GM12878 (cell line): ENCODE data around the gene SAMHD1. TPM values are rescaled to one million over a fixed set of nuclear protein-coding genes. Genes with fewer than 3 reads are reported as not detected.

ENCODE experiments used
- ATAC-seq: fragments of 200-7000 bp; cut with Tn5 transposase; 3 replicates; pipeline ENCODE4 v1.9.1; 2020; ENCODE audit warnings: mild to moderate bottlenecking, moderate library complexity
- BruUV-seq: library from RNA; stranded (reverse); fragments of 400-500 nt; replicated peaks from 2 replicates; lab custom pipeline; 2021; lab: Mats Ljungman, UMichigan
- CTCF ChIA-PET: fragments of 300-600 bp; sonication (Branson Sonifier 250); formaldehyde crosslinking; extraction: SDS; loops from one replicate; lab custom pipeline; 2021; ENCODE audit warnings: inconsistent platforms; lab: Yijun Ruan, JAX
- POLR2A ChIA-PET: fragments of 350-600 bp; formaldehyde crosslinking; extraction: SDS; loops from one replicate; lab custom pipeline; 2021; ENCODE audit warnings: inconsistent platforms; lab: Charles Lee
- RAD21 ChIA-PET: fragments of 300-600 bp; sonication (Branson Sonifier 250); formaldehyde crosslinking; loops from one replicate; lab custom pipeline; 2023; ENCODE audit warnings: antibody characterized with exemption; ENCODE audit not compliant: unreplicated experiment; lab: Charles Lee
- SMC1A ChIA-PET: fragments of 300-600 bp; sonication (Branson Sonifier 250); formaldehyde crosslinking; loops from one replicate; lab custom pipeline; 2023; ENCODE audit not compliant: unreplicated experiment, uncharacterized antibody; lab: Charles Lee
- DNase-seq: peaks from one replicate; pipeline ENCODE4 v3.0.0-alpha.2; 2011; ENCODE audit warnings: low read depth, low spot score
- FAIRE-seq: peaks from 3 replicates; lab custom pipeline; 2011; peaks lifted over from hg19 to GRCh38; lab: Jason Lieb, UNC
- H2AFZ ChIP-seq: 2 replicates; pipeline ENCODE4 v1.6.0; 2011; ENCODE audit warnings: low read depth, low read length, control low read depth; ENCODE audit not compliant: control insufficient read depth
- H3K27ac ChIP-seq: 2 replicates; pipeline ENCODE4 v1.5.1; 2011; ENCODE audit warnings: control low read depth; ENCODE audit not compliant: control insufficient read depth, insufficient read depth
- H3K27me3 ChIP-seq, 2 experiments: replicated peaks in 1 of 2; 2 replicates each; pipeline versions ENCODE4 v1.6.0 to v1.6.1; 2011; ENCODE audit warnings: low read length in 1 of 2; ENCODE audit not compliant: control insufficient read depth in 2 of 2, insufficient read depth in 2 of 2
- H3K36me3 ChIP-seq, 2 experiments: 2 replicates each; pipeline ENCODE4 v1.5.1; 2011; ENCODE audit warnings: low read length in 1 of 2; ENCODE audit not compliant: control insufficient read depth in 2 of 2, insufficient read depth in 2 of 2
- H3K4me1 ChIP-seq: 2 replicates; pipeline ENCODE4 v1.6.1; 2011; ENCODE audit warnings: mild to moderate bottlenecking, low read length, moderate library complexity, mixed read lengths; ENCODE audit not compliant: control insufficient read depth, insufficient read depth
- H3K4me2 ChIP-seq: 2 replicates; pipeline ENCODE4 v1.6.0; 2011; ENCODE audit warnings: control low read depth; ENCODE audit not compliant: control insufficient read depth, insufficient read depth
- H3K4me3 ChIP-seq: fragments of 200-600 bp; sonication (generic); 2 replicates; pipeline ENCODE4 v1.5.1; 2016
- H3K79me2 ChIP-seq: 2 replicates; pipeline ENCODE4 v1.6.0; 2011; ENCODE audit warnings: low read length; ENCODE audit not compliant: control insufficient read depth, insufficient read depth
- H3K9ac ChIP-seq: 2 replicates; pipeline ENCODE4 v1.8.0; 2011; ENCODE audit warnings: low read length, control low read depth, mixed read lengths; ENCODE audit not compliant: control insufficient read depth, insufficient read depth
- H3K9me3 ChIP-seq: replicated peaks from 3 replicates; pipeline ENCODE4 v1.5.1; 2011; ENCODE audit warnings: mild to moderate bottlenecking, low read length; ENCODE audit not compliant: control insufficient read depth, insufficient read depth
- H4K20me1 ChIP-seq: 2 replicates; pipeline ENCODE4 v1.6.0; 2011; ENCODE audit not compliant: control insufficient read depth, insufficient read depth
- BHLHE40 ChIP-seq, 2 experiments: fragments of 450-650 bp in 1 of 2; IDR thresholded peaks; 2 replicates each; pipeline ENCODE4 v1.6.1; 2011 to 2017; ENCODE audit warnings: low read depth in 2 of 2, borderline replicate concordance in 1 of 2, improper control_type of control experiment in 1 of 2, low read length in 1 of 2, mild to moderate bottlenecking in 1 of 2
- CREB1 ChIP-seq: IDR thresholded peaks from 2 replicates; pipeline ENCODE4 v1.6.1; 2012; ENCODE audit warnings: low read depth, mild to moderate bottlenecking, inconsistent platforms
- FOS ChIP-seq: IDR thresholded peaks from 3 replicates; pipeline ENCODE4 v1.6.1; 2011; ENCODE audit warnings: borderline replicate concordance; ENCODE audit not compliant: insufficient read length; ENCODE audit errors: extremely low read depth
- RAD21 ChIP-seq: IDR thresholded peaks from 2 replicates; pipeline ENCODE4 v1.6.1; 2011; ENCODE audit warnings: mild to moderate bottlenecking, low read depth, low read length, moderate library complexity; ENCODE audit not compliant: insufficient read depth
- RAD51 ChIP-seq: fragments of 450-650 bp; IDR thresholded peaks from 2 replicates; pipeline ENCODE4 v1.6.1; 2016; ENCODE audit warnings: moderate library complexity, mild to moderate bottlenecking, inconsistent platforms
- SMC3 ChIP-seq: IDR thresholded peaks from 2 replicates; pipeline ENCODE4 v1.6.1; 2011; ENCODE audit warnings: low read length, improper control_type of control experiment, borderline replicate concordance
- SP1 ChIP-seq: IDR thresholded peaks from one replicate; pipeline ENCODE4 v1.6.1; 2011; ENCODE audit warnings: low read depth, low read length
- TCF7 ChIP-seq: IDR thresholded peaks from 2 replicates; pipeline ENCODE4 v1.6.1; 2014; ENCODE audit warnings: antibody characterized with exemption, borderline replicate concordance
- WGBS: methylation state at CpG from one replicate; pipeline ENCODE4 v1.1.6; 2016; ENCODE audit warnings: low lambda C conversion rate; ENCODE audit not compliant: insufficient replicate concordance, insufficient coverage; ENCODE audit errors: missing lambda C conversion rate; 5-methylcytosine and 5-hydroxymethylcytosine counted together
- in situ Hi-C: fragments of 300-500 bp; cut with MboI; formaldehyde crosslinking; loops from 9 replicates; pipeline ENCODE4 v1.14.3; 2018; ENCODE audit warnings: mixed read lengths
- intact Hi-C: fragments of 100-400 bp; cut with micrococcal nuclease; formaldehyde crosslinking; loops from one replicate; pipeline ENCODE4 v1.14.2; 2022; ENCODE audit not compliant: unreplicated experiment
- polyA plus RNA-seq, 11 experiments: library from polyadenylated mRNA; depleted of rRNA in 4 of 11; unstranded in 6 of 11; stranded (reverse) in 5 of 11; fragments of >200 nt; fragmentation: Nextera tagmentation in 4 of 11; fragmentation: Illumina TruSeq in 1 of 11; extraction: Ambion mirVana in 4 of 11; extraction: Trizol in 1 of 11; gene quantifications; 1 replicate in 1 of 11; 2 replicates in 10 of 11; pipeline versions ENCODE4 v1.2.1 to v1.2.3, GENCODE V29; 2011 to 2016; ENCODE audit warnings: inconsistent platforms in 2 of 11, missing spikeins in 2 of 11, low read depth in 1 of 11
- total RNA-seq, 4 experiments: library from RNA; depleted of rRNA in 3 of 4; stranded (reverse); fragments of >200 nt in 3 of 4; fragmentation: Illumina TruSeq in 1 of 4; extraction: Trizol in 1 of 4; gene quantifications; 2 replicates each; pipeline versions ENCODE4 v1.2.1 to v1.2.3, GENCODE V29; 2013 to 2021
- TF ChIP-seq, protein P1 (sequence below), 3 experiments: IDR thresholded peaks in 2 of 3; conservative IDR thresholded peaks in 1 of 3; 2 replicates each; pipeline ENCODE4 v1.5.1; 2011; ENCODE audit warnings: low read depth in 3 of 3, low read length in 3 of 3, mild to moderate bottlenecking in 3 of 3, control low read depth in 2 of 3, moderate library complexity in 2 of 3, inconsistent platforms in 1 of 3, mixed read lengths in 1 of 3; ENCODE audit not compliant: control insufficient read depth in 2 of 3, insufficient read depth in 1 of 3; ENCODE audit errors: extremely low read depth in 1 of 3

SAMHD1 gene
- total and polyA plus RNA-seq, 10 of the 15 experiments (the other 5 are each of a cell fraction or from before 2014, with no cell fraction given) = 20.5 to 47.9 (median 38.8) TPM

DNA sequence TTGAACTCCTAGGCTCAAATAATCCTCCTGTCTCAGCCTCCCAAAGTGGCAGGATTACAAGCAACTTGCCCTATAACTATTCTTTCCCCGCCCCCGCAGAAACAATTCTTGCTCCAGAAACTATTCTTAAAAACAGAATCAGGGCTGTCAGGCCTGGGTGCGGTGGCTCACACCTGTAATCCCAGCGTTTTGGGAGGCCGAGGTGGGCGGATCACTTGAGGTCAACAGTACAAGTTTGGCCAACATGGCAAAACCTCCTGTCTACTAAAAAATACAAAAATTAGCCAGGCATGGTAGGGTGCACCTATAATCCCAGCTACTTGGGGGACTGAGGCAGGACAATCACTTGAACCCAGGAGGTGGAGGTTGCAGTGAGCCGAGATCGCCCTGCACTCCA, 31.2 kb downstream of the SAMHD1 start:
- no peak overlapping the region for H3K27ac ChIP-seq
- SMC1A ChIA-PET = interaction anchor here (0.6 to 1.9 kb wide), 9 partner anchors 12 to 308 kb away, joined by 3 to 8 read pairs (median 3); no protein-coding TSS in a partner anchor
- POLR2A ChIA-PET = interaction anchor here (0.5 kb wide), 1 partner anchor 19 kb away, joined by 4 read pairs; no protein-coding TSS in a partner anchor
- CTCF ChIA-PET = interaction anchor here (0.7 to 2.6 kb wide), 15 partner anchors 8 to 732 kb away, joined by 3 to 13 read pairs (median 5); no protein-coding TSS in a partner anchor
- BruUV-seq = no TSS peak
- RAD21 ChIA-PET = interaction anchor here (1.6 to 2.0 kb wide), 4 partner anchors 34 to 418 kb away, joined by 4 to 10 read pairs (median 6); no protein-coding TSS in a partner anchor
- no peaks in the 10 kb centered on the region for H3K9me3 ChIP-seq
- H3K36me3 ChIP-seq = peaks cover 3 to 4% of the 10 kb centered on the region in 2 experiments; a peak in 3 of 4 replicates
- H3K79me2 ChIP-seq = no peaks in the 10 kb centered on the region
- no peaks in the 10 kb centered on the region for H3K27me3 ChIP-seq
- intact Hi-C loops (no loop called here), in situ Hi-C loops (no loop called here)
- ATAC-seq = no peak
- no peaks in the 10 kb centered on the region for H3K4me1 ChIP-seq
- no peak overlapping the region for H3K4me2 ChIP-seq
- H4K20me1 ChIP-seq = no peaks in the 10 kb centered on the region
- no peak overlapping the region for H3K9ac ChIP-seq
- FAIRE-seq = no peak
- TF ChIP-seq SP1 (no peak), TCF7 (no peak)
- no peak for DNase-seq
- no peak overlapping the region for H2AFZ ChIP-seq
- 91% methylated on average over 8 of the region's 8 CpGs for WGBS
- no peak overlapping the region for H3K4me3 ChIP-seq

DNA sequence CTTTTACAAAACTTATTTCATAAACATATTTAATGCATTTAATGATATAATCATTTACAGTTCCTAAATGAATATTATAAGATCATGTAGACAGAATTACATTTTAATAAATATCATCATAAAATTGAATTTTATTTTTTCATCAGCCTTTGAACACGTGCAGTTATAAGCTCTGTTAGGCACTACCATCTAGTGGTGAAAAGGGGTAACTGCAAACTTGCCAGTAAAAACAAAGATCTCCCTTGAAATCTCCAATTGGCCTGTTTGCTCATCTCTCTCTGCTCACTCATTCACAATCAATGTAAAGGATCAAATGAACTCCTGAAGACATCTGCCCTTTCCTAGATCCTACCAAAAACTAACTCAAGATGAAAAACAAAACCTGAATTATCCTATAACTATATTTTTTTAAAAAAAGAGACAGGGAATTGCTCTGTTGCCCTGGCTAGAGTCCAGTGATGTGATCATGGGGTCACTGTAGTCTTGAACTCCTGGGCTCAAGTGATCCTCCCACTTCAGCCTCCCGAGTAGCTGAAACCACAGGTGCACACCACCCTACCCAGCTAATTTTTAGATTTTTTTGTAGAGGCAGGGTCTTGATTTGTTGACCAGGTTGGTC, 31.7 kb downstream of the SAMHD1 start:
- no peak overlapping the region for H3K4me3 ChIP-seq
- no peak overlapping the region for H2AFZ ChIP-seq
- ChIA-PET RAD21 (interaction anchor here (1.4 to 2.0 kb wide), 5 partner anchors 33 to 418 kb away, joined by 3 to 10 read pairs (median 5); no protein-coding TSS in a partner anchor), POLR2A (interaction anchor here (1.0 kb wide), 1 partner anchor 56 kb away, joined by 7 read pairs; a partner anchor contains a TSS), CTCF (interaction anchor here (0.7 to 2.6 kb wide), 28 partner anchors 9 to 732 kb away, joined by 3 to 13 read pairs (median 4); partner anchors contain the start of gene NDRG3), SMC1A (interaction anchor here (0.6 to 1.9 kb wide), 10 partner anchors 11 to 304 kb away, joined by 3 to 8 read pairs (median 3); no protein-coding TSS in a partner anchor)
- no peaks in the 10 kb centered on the region for H3K9me3 ChIP-seq
- peak; percentile 13 for DNase-seq
- no peak overlapping the region for H3K27ac ChIP-seq
- in situ Hi-C loops (no loop called here), intact Hi-C loops (no loop called here)
- peak; percentile 91 for FAIRE-seq
- peaks cover 4 to 8% of the 10 kb centered on the region in 2 experiments; a peak in 3 of 4 replicates for H3K36me3 ChIP-seq
- no peaks in the 10 kb centered on the region for H3K4me1 ChIP-seq
- BruUV-seq = no TSS peak
- H3K79me2 ChIP-seq = no peaks in the 10 kb centered on the region
- H4K20me1 ChIP-seq = no peaks in the 10 kb centered on the region
- WGBS = 3% methylated on average over 2 of the region's 2 CpGs
- ATAC-seq = peak; percentile 79
- H3K4me2 ChIP-seq = no peak overlapping the region
- TF ChIP-seq, protein P1, sequence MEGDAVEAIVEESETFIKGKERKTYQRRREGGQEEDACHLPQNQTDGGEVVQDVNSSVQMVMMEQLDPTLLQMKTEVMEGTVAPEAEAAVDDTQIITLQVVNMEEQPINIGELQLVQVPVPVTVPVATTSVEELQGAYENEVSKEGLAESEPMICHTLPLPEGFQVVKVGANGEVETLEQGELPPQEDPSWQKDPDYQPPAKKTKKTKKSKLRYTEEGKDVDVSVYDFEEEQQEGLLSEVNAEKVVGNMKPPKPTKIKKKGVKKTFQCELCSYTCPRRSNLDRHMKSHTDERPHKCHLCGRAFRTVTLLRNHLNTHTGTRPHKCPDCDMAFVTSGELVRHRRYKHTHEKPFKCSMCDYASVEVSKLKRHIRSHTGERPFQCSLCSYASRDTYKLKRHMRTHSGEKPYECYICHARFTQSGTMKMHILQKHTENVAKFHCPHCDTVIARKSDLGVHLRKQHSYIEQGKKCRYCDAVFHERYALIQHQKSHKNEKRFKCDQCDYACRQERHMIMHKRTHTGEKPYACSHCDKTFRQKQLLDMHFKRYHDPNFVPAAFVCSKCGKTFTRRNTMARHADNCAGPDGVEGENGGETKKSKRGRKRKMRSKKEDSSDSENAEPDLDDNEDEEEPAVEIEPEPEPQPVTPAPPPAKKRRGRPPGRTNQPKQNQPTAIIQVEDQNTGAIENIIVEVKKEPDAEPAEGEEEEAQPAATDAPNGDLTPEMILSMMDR (IDR thresholded peaks at IDR 0.05 in 2 of 3, conservative IDR thresholded peaks at IDR 0.05 in 1 of 3; ENCODE audit: control insufficient read depth in 2 of 3, extremely low read depth in 1 of 3, insufficient read depth in 1 of 3, low read depth in 3 of 3, low read length in 3 of 3) = peak; percentile 79 to 92 (median 81)
- TF ChIP-seq SMC3 = peak; percentile 68
- TF ChIP-seq BHLHE40 (IDR thresholded peaks at IDR 0.05; ENCODE audit: borderline replicate concordance in 1 of 2, low read depth in 2 of 2, low read length in 1 of 2) = peak; percentile 65 to 87; a peak in 3 of 4 replicates
- 0 out of 2 replicates have a peak, but pooled peaks have one; percentile 12 for TF ChIP-seq RAD51
- TF ChIP-seq FOS = no peak
- no peak for TF ChIP-seq CREB1
- peak; percentile 82 for TF ChIP-seq RAD21
- no peak overlapping the region for H3K9ac ChIP-seq
- H3K27me3 ChIP-seq = no peaks in the 10 kb centered on the region
